ENCODE data around the gene KDM5D. TPM values are rescaled to one million over a fixed set of nuclear protein-coding genes. Genes with fewer than 3 reads are reported as not detected.
A peak's percentile ranks its signal among the peaks of the same experiment; 100 is the strongest.

Gene KDM5D
- 2.5 and 6.6 TPM in 2 replicates for total RNA-seq (2014; rRNA removed; shearing (Covaris generic); ENCODE audit: low replicate concordance)

DNA sequence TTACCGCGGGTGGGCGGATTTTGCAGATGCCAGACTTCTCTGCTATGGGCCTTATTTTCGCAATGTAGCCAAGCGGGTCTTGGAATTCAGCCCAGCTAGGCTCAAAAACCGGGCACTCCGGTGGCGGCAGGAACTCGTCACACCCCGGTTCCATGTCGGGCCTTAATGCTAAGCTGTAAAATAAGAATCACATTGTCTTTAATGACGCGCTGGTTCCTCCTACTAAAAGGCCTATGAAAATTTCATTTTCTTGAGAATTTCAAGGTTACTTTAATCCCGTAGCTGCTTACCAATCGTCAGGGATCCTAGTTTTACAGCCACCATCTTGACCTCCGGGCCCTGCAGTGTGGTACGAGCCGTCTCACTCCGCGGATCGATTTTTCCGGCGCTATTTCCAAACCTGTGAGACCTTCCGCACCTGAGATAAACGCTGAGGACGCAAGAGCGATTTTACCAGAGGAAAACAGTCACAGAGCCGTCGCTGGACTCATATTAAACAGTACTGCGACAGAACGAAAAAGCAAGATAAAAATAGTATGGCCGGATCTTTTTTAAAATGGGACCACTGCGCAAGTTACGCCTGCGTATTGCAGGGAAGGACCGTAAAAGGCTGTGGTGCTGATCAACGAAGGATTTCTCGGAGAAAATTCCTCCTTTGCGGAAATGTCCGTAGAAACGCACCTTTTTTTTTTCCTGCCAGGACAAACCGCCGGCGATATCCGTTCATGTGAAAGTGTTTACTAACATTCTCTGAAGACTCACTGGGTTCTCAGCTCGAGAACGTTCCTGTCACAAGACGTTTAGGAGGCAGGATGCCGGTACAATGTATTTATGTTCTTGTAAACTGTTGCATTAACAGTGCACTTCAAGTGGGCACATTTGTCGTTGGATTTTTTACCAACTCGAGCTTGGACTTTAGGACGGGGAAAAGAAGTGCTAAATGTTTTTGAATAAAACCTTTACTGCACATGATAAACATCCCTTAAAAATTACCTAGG is at the start of gene KDM5D:
TSS of gene KDM5D (minus strand) at position 346 of the 998 bp plus-strand sequence. CDS start at position 154, 192 bp downstream.
- DNase-seq (ENCODE audit: low read depth) = peak; percentile 71
- in situ Hi-C loops (cut with HindIII; ENCODE audit: low pct_unique_long_range_greater_than_20kb, low sequenced_read_pairs) = no loop called here

DNA sequence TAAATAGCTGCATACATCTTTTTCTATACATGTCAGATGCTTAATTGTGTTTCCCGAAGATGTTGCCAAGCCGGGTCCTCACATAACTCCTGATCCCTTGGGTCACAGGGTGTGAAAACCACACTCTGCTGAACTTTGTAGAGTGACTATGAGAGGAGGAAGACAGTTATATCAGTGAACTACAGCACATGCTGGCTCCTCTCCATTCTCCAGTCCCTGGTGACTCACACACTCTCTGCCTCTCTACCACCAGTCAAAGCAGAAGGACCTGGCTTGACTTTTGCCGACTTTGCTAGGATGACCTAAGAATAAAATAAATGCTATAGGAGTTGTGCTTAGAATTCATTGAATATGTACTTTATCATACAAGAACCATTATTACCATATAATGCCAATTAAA is 23.8 kb upstream of the KDM5D start:
- DNase-seq (ENCODE audit: low read depth) = no peak

DNA sequence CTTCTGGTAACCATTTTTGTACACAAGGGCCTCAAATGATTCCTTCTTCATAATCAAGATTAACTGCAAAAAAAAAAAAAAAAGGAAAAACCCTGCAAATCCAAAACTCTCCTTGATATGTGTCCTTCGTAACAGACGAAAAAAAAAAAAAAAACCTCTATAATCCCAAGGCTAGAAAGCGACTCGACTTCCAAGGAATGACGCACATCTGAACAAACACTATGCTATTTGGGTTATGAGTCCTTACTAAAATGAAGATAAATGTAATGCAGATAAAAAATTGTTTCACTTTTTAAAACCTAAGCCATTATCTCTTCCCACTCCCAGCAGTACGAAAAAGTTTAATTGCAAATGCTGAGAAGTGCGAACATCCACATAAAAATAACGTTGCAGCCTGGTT is 1.2 kb downstream of the KDM5D start:
- in situ Hi-C loops (cut with HindIII; ENCODE audit: low pct_unique_long_range_greater_than_20kb, low sequenced_read_pairs) = no loop called here
- DNase-seq (ENCODE audit: low read depth) = no peak

More for the DNA sequence above, 23.8 kb upstream of the KDM5D start:
- in situ Hi-C loops (cut with HindIII; ENCODE audit: low pct_unique_long_range_greater_than_20kb, low sequenced_read_pairs) = no loop called here

DNA sequence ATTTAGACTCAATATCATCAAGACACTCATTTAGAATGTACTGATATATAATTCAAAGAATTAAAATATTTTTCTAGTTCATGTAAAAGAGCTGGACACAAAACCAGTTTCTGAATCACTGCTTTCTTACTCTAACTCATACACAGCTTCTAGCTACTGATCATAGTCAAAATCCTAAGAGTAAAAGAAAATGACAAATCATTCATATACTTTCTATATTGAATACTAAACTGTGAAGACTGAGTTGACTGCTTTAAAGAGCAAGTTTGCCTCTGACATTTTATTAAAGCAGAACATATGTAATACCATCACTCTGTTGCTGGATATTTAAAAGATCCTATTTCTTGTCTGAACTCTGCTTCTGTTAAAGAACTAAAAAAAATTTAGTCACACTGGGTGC is 2.4 kb downstream of the KDM5D start:
- DNase-seq (ENCODE audit: low read depth) = no peak
- in situ Hi-C loops (cut with HindIII; ENCODE audit: low pct_unique_long_range_greater_than_20kb, low sequenced_read_pairs) = no loop called here

DNA sequence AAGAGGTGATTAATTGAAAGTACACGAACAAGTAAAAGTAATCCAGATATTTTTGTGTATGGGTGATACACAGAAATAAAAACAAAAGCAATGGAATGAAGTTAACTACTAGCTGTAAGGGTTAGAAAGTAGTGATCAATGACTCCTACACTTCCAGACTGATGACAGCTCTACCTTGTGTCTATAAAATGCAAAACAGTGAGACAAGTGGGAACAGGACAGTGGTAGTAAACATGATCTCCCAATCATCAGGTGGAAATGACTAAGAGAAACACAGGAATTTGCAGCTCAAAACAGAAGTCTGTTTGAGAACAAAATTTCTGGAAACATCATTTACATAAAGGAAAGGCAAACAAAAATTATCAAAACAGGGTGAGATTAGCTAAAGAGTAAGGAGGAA is 10.1 kb downstream of the KDM5D start:
- DNase-seq (ENCODE audit: low read depth) = no peak
- in situ Hi-C loops (cut with HindIII; ENCODE audit: low pct_unique_long_range_greater_than_20kb, low sequenced_read_pairs) = no loop called here

DNA sequence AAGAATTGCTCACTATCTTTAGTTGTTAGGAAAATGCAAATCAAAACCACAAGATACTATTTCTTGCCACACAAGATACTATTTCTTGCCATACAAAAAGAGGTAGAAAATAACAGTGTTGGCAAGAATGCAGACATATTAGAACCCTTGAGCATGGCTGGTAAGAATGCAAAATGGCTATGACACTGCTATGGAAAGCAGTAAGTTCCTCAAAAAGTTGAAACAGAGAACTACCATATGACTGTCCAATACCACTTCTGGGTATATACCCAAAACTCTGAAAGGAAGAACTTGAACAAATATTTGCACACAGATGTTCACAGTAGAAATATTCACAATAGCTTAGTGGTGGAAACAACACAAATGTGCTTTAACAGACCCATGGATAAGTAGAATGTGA is 26.6 kb downstream of the KDM5D start:
- DNase-seq (ENCODE audit: low read depth) = no peak
- in situ Hi-C loops (cut with HindIII; ENCODE audit: low pct_unique_long_range_greater_than_20kb, low sequenced_read_pairs) = no loop called here

DNA sequence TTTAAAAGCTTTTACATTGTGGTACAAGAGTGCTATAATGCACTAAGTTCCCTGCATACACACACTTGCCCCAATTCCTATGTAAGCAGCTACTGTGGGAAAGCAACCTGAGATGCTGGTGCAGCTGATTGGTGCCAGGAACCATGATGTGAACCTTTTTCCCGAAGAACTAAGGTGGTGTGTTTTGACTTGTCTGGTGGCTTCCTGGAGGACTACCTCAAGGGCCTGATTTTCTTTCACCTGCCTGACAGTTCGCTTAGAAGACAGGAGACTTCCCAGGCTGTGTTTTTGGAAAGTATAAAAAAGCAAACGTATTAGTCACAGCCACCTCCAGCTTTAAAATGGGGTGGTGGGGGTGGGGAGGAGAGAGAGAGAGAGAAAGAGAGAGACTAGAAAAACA is 27.4 kb downstream of the KDM5D start:
- DNase-seq (ENCODE audit: low read depth) = no peak
- in situ Hi-C loops (cut with HindIII; ENCODE audit: low pct_unique_long_range_greater_than_20kb, low sequenced_read_pairs) = no loop called here

DNA sequence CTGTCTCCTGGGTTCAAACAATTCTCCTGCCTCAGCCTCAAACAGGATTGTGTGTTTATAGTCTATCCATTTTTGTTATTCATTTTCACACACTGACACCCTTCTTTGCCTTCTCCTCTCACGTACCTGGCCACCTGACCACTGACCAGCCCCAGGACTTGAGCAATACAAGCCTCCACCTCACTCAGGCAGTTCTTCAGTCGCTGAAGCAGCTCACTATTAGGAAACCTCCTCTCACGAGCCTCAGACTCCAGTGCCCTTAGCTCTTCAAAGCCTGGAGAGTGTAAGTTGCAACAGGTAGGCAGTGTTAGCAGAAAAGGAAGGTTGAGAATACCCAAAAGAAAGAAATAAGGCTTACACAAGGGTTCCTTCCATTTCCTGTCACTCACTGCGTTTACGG is 29.3 kb downstream of the KDM5D start:
- in situ Hi-C loops (cut with HindIII; ENCODE audit: low pct_unique_long_range_greater_than_20kb, low sequenced_read_pairs) = no loop called here
- no peak for DNase-seq (ENCODE audit: low read depth)

DNA sequence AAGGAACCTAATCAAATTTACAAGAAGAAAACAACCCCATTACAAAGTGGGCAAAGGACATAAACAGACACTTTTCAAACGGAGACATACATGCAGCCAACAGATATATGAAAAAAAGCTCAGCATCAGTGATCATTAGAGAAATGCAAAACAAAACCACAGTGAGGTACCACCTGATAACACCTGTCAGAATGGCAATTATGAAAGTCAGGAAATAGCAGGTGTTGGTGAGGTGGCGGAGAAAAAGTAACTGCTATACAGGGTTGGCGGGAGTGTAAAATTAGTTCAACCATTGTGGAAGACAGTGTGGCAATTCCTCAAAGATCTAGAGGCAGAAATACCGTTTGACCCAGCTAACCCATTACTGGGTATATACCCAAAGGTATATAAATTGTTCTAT is 31.1 kb downstream of the KDM5D start:
- no peak for DNase-seq (ENCODE audit: low read depth)
- in situ Hi-C loops (cut with HindIII; ENCODE audit: low pct_unique_long_range_greater_than_20kb, low sequenced_read_pairs) = no loop called here

DNA sequence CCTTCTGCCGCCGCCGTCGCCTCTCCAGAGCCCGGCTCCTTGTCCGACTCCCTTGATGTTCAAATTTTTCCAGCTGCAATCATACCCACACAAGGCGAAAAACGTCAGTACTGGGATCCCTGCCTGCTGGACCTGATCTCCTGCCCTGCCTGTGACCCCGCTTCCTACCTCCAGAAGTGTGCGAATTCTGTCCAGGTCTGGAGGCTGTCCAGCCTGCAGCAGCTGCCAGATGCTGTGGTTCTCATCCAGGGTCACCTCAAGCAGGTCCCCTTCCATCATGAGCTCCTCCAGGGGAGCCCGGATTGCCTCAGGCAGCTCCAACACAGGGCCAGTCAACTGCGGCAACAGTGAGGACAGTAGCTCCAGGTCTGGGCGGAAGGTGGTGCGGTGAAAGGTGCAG is 38.3 kb downstream of the KDM5D start:
- DNase-seq (ENCODE audit: low read depth) = no peak
- in situ Hi-C loops (cut with HindIII; ENCODE audit: low pct_unique_long_range_greater_than_20kb, low sequenced_read_pairs) = no loop called here

DNA sequence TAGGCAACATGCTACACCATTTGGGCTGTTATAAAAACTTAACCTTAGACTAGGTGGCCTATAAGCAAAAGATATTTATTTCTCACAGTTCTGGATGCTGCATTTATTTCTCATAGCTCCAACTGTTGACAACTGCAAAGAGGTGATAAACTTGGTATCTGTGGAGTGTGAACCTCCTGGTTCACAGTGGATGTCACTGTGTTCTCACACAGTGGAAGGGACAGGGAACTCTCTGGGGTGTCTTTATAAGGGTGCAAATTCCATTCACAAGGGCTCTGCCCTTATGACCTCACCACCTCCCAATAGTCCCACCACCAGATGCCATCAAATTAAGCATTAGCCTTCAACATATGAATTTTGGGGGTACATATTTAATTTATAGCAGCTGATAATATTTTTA is 46.0 kb downstream of the KDM5D start:
- no peak for DNase-seq (ENCODE audit: low read depth)
- in situ Hi-C loops (cut with HindIII; ENCODE audit: low pct_unique_long_range_greater_than_20kb, low sequenced_read_pairs) = no loop called here

DNA sequence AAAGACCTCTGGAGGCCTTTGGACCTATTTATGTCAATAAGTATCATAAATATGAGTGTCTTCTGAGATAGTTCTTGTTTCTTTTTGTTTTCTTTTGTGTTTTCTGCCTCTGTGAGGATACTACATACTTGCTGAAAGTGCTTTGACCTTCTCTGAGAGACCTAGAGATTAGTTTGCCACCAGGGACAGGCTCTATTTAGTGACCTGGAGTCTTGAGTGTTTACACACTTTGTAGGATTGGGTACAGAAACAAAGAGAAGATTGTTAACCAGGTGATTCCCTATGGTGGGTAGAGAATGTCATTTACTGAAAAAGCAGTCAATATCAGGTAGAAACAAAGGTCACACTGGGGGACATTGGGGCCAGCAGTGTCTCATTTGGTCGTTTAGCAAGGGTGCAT is 63.7 kb downstream of the KDM5D start:
- in situ Hi-C loops (cut with HindIII; ENCODE audit: low pct_unique_long_range_greater_than_20kb, low sequenced_read_pairs) = no loop called here
- DNase-seq (ENCODE audit: low read depth) = no peak
